K562 (cell line): ENCODE measurements around the gene TLR5. TPM values are rescaled to one million over a fixed set of nuclear protein-coding genes. Genes with fewer than 3 reads are reported as not detected.

Source experiments
- CUX1 ChIP-seq: fragments of 200-800 bp; sonication (Bioruptor generic); IDR thresholded peaks from 2 replicates; pipeline ENCODE4 v1.6.1; 2016; ENCODE audit warnings: missing genetic modification characterization, missing compliant biosample characterization
- DMBX1 ChIP-seq: fragments of 250-450 bp; sonication (Bioruptor Pico); IDR thresholded peaks from 2 replicates; pipeline ENCODE4 v1.8.0; 2022; ENCODE audit warnings: inconsistent platforms, mild to moderate bottlenecking, moderate library complexity, borderline replicate concordance
- JUNB ChIP-seq: fragments of 450-650 bp; formaldehyde crosslinking; conservative IDR thresholded peaks from 2 replicates; pipeline ENCODE4 v1.4.0; 2020; ENCODE audit warnings: mild to moderate bottlenecking
- MAFF ChIP-seq: IDR thresholded peaks from 2 replicates; pipeline ENCODE4 v1.6.1; 2012; ENCODE audit warnings: low read length, improper control_type of control experiment
- PRDM10 ChIP-seq: fragments of 450-650 bp; IDR thresholded peaks from 2 replicates; pipeline ENCODE4 v1.6.1; 2018; ENCODE audit not compliant: partially characterized antibody
- PTRF ChIP-seq: fragments of 450-650 bp; IDR thresholded peaks from 2 replicates; pipeline ENCODE4 v1.6.1; 2016; ENCODE audit warnings: mild to moderate bottlenecking, missing genetic modification characterization, missing compliant biosample characterization
- TCFL5 ChIP-seq: fragments of 250-450 bp; sonication (Bioruptor Pico); conservative IDR thresholded peaks from 2 replicates; pipeline ENCODE4 v1.6.1; 2021; ENCODE audit warnings: mild to moderate bottlenecking, moderate library complexity, matching md5 sums
- TRIM28 ChIP-seq: fragments of 450-650 bp; IDR thresholded peaks from 2 replicates; pipeline ENCODE4 v1.6.1; 2017
- ZNF274 ChIP-seq: IDR thresholded peaks from 2 replicates; pipeline ENCODE4 v1.6.1; 2011; ENCODE audit warnings: low read depth, mild to moderate bottlenecking, low read length, moderate library complexity, borderline replicate concordance
- ZNF408 ChIP-seq: fragments of 250-450 bp; sonication (Bioruptor Pico); IDR thresholded peaks from 2 replicates; pipeline ENCODE4 v1.4.0; 2020; ENCODE audit warnings: low read depth, mild to moderate bottlenecking, moderate library complexity
- ZNF655 ChIP-seq: fragments of 250-450 bp; sonication (Bioruptor Pico); IDR thresholded peaks from 2 replicates; pipeline ENCODE4 v1.5.0; 2021
- polyA plus RNA-seq, 8 experiments: library from polyadenylated mRNA; depleted of rRNA in 4 of 8; stranded (reverse) in 5 of 8; unstranded in 3 of 8; fragments of >200 nt; fragmentation: Nextera tagmentation in 2 of 8; fragmentation: Illumina TruSeq in 1 of 8; extraction: Ambion mirVana in 2 of 8; extraction: Trizol in 1 of 8; gene quantifications; 2 replicates each; pipeline versions ENCODE4 v1.2.1 to v1.2.3, GENCODE V29; 2011 to 2014; ENCODE audit warnings: inconsistent platforms in 1 of 8, missing spikeins in 1 of 8
- total RNA-seq, 7 experiments: library from RNA; depleted of rRNA in 6 of 7; stranded (reverse); fragments of >200 nt in 6 of 7; fragmentation: Illumina TruSeq in 2 of 7; extraction: Trizol in 2 of 7; gene quantifications; 2 replicates each; pipeline versions ENCODE4 v1.2.1 to v1.2.3, GENCODE V29; 2011 to 2021; ENCODE audit warnings: low replicate concordance in 1 of 7
- TF ChIP-seq, protein P1 (sequence below): fragments of 450-650 bp; IDR thresholded peaks from 2 replicates; pipeline ENCODE4 v1.6.1; 2016; ENCODE audit warnings: mild to moderate bottlenecking

Gene TLR5
- total and polyA plus RNA-seq, 9 of the 15 experiments (the other 6 are each of a cell fraction or from before 2014, with no cell fraction given): 0.93 to 7.4 (median 1.9) TPM

GRCh38 chr1:223142795-223143536 is at the start of gene TLR5 (continued):
- TF ChIP-seq ZNF274 (no peak), ZNF655 (CRISPR knock-in tag) (no peak), TCFL5 (CRISPR knock-in tag) (0 out of 2 replicates have a peak, but pooled peaks have one; percentile 17), DMBX1 (CRISPR knock-in tag) (peak; percentile 84), JUNB (no peak), MAFF (no peak), TRIM28 (peak; percentile 60; the same call in 1 of the 2 replicates), ZNF408 (CRISPR knock-in tag) (no peak), PRDM10 (peak; percentile 67), PTRF (no peak), CUX1 (no peak)
- TF ChIP-seq, protein P1, sequence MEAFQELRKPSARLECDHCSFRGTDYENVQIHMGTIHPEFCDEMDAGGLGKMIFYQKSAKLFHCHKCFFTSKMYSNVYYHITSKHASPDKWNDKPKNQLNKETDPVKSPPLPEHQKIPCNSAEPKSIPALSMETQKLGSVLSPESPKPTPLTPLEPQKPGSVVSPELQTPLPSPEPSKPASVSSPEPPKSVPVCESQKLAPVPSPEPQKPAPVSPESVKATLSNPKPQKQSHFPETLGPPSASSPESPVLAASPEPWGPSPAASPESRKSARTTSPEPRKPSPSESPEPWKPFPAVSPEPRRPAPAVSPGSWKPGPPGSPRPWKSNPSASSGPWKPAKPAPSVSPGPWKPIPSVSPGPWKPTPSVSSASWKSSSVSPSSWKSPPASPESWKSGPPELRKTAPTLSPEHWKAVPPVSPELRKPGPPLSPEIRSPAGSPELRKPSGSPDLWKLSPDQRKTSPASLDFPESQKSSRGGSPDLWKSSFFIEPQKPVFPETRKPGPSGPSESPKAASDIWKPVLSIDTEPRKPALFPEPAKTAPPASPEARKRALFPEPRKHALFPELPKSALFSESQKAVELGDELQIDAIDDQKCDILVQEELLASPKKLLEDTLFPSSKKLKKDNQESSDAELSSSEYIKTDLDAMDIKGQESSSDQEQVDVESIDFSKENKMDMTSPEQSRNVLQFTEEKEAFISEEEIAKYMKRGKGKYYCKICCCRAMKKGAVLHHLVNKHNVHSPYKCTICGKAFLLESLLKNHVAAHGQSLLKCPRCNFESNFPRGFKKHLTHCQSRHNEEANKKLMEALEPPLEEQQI: no peak
